IMR-90 (cell line): Measurements from ENCODE around the gene ZNF775. TPM values are rescaled to one million over a fixed set of nuclear protein-coding genes. Genes with fewer than 3 reads are reported as not detected.

Experiments
- ATAC-seq: fragments of 200-7000 bp; cut with Tn5 transposase; 2 replicates; pipeline ENCODE4 v1.9.1; 2020; ENCODE audit warnings: low read depth, mild to moderate bottlenecking, moderate library complexity
- BruUV-seq: library from RNA; stranded (reverse); fragments of 400-500 nt; replicated peaks from 2 replicates; lab custom pipeline; 2021; lab: Mats Ljungman, UMichigan
- CTCF ChIA-PET: fragments of 300-600 bp; formaldehyde crosslinking; extraction: SDS; loops from one replicate; lab custom pipeline; 2021; ENCODE audit warnings: antibody characterized with exemption; lab: Yijun Ruan, JAX
- POLR2A ChIA-PET: fragments of 300-600 bp; sonication (Branson Sonifier 250); formaldehyde crosslinking; loops from one replicate; lab custom pipeline; 2022; ENCODE audit warnings: antibody characterized with exemption; ENCODE audit not compliant: unreplicated experiment; lab: Charles Lee
- DNase-seq: peaks from one replicate; pipeline ENCODE4 v3.0.0; 2013
- H2AFZ ChIP-seq: replicated peaks from 2 replicates; pipeline ENCODE3; 2013; ENCODE audit warnings: low read length, mild to moderate bottlenecking; ENCODE audit not compliant: poor library complexity
- H2AK5ac ChIP-seq: 2 replicates; pipeline ENCODE4 v1.6.1; 2013; ENCODE audit warnings: low read depth, low read length, inconsistent platforms
- H2AK9ac ChIP-seq: replicated peaks from 2 replicates; pipeline ENCODE3; 2013; ENCODE audit warnings: mild to moderate bottlenecking, low read depth, low read length, moderate library complexity; ENCODE audit not compliant: poor library complexity
- H2BK120ac ChIP-seq: 2 replicates; pipeline ENCODE4 v1.6.1; 2013; ENCODE audit warnings: low read depth, low read length, inconsistent platforms
- H2BK15ac ChIP-seq: 3 replicates; pipeline ENCODE4 v1.6.1; 2013; ENCODE audit warnings: low read depth, low read length, inconsistent platforms
- H2BK20ac ChIP-seq: 2 replicates; pipeline ENCODE4 v1.6.1; 2013; ENCODE audit warnings: low read depth, mild to moderate bottlenecking, inconsistent platforms, low read length, moderate library complexity
- H2BK5ac ChIP-seq: 2 replicates; pipeline ENCODE4 v1.6.1; 2013; ENCODE audit warnings: mild to moderate bottlenecking, low read depth, low read length, inconsistent platforms; ENCODE audit not compliant: poor library complexity, severe bottlenecking
- H3K14ac ChIP-seq: replicated peaks from 2 replicates; pipeline ENCODE4 v1.6.1; 2013; ENCODE audit warnings: low read depth, low read length, inconsistent platforms
- H3K18ac ChIP-seq: 2 replicates; pipeline ENCODE4 v1.6.1; 2013; ENCODE audit warnings: low read depth, low read length, control low read depth
- H3K23ac ChIP-seq: 2 replicates; pipeline ENCODE4 v1.6.1; 2013; ENCODE audit warnings: low read depth, low read length, inconsistent platforms
- H3K27ac ChIP-seq: 2 replicates; pipeline ENCODE4 v1.5.1; 2013; ENCODE audit warnings: mild to moderate bottlenecking, control low read depth, low read length; ENCODE audit not compliant: insufficient read depth
- H3K27me3 ChIP-seq: 2 replicates; pipeline ENCODE4 v1.6.1; 2013; ENCODE audit warnings: low read length; ENCODE audit not compliant: control insufficient read depth, insufficient read depth
- H3K36me3 ChIP-seq: 2 replicates; pipeline ENCODE4 v1.6.1; 2013; ENCODE audit warnings: low read length, mixed read lengths; ENCODE audit not compliant: control insufficient read depth, insufficient read depth
- H3K4ac ChIP-seq: 2 replicates; pipeline ENCODE4 v1.6.1; 2013; ENCODE audit warnings: low read depth, low read length, inconsistent platforms
- H3K4me1 ChIP-seq: 2 replicates; pipeline ENCODE4 v1.6.1; 2013; ENCODE audit warnings: low read length, mixed read lengths; ENCODE audit not compliant: control insufficient read depth, insufficient read depth
- H3K4me2 ChIP-seq: 2 replicates; pipeline ENCODE4 v1.6.1; 2013; ENCODE audit warnings: low read depth, mild to moderate bottlenecking, control low read depth, low read length, moderate library complexity
- H3K4me3 ChIP-seq: 2 replicates; pipeline ENCODE4 v1.5.1; 2013; ENCODE audit warnings: low read depth, mild to moderate bottlenecking, control low read depth, low read length, moderate library complexity; ENCODE audit not compliant: insufficient read depth
- H3K56ac ChIP-seq: 2 replicates; pipeline ENCODE4 v1.6.1; 2013; ENCODE audit warnings: low read length, inconsistent platforms; ENCODE audit not compliant: insufficient read depth; ENCODE audit errors: extremely low read depth
- H3K79me1 ChIP-seq, 2 experiments: 2 replicates each; pipeline ENCODE4 v1.6.1; 2013; ENCODE audit warnings: low read length in 2 of 2, inconsistent platforms in 1 of 2, low read depth in 1 of 2
- H3K9ac ChIP-seq: 2 replicates; pipeline ENCODE4 v1.6.1; 2013; ENCODE audit warnings: low read depth, low read length, control low read depth
- H3K9me1 ChIP-seq: 2 replicates; pipeline ENCODE4 v1.6.1; 2013; ENCODE audit warnings: low read length, inconsistent platforms; ENCODE audit not compliant: insufficient read depth
- H3K9me3 ChIP-seq: 2 replicates; pipeline ENCODE4 v1.6.1; 2013; ENCODE audit warnings: low read length; ENCODE audit not compliant: control insufficient read depth, insufficient read depth
- H4K20me1 ChIP-seq: 2 replicates; pipeline ENCODE4 v1.6.1; 2013; ENCODE audit warnings: low read length, inconsistent platforms; ENCODE audit not compliant: insufficient read depth
- H4K5ac ChIP-seq: 2 replicates; pipeline ENCODE4 v1.6.1; 2013; ENCODE audit warnings: mild to moderate bottlenecking, low read depth, low read length, control low read depth
- H4K8ac ChIP-seq, 2 experiments: 2 replicates each; pipeline ENCODE4 v1.6.1; 2013; ENCODE audit warnings: low read depth in 2 of 2, low read length in 2 of 2, control low read depth in 1 of 2, inconsistent platforms in 1 of 2
- H4K91ac ChIP-seq: 2 replicates; pipeline ENCODE4 v1.6.1; 2013; ENCODE audit warnings: low read depth, low read length, inconsistent platforms; ENCODE audit not compliant: insufficient read depth
- BHLHE40 ChIP-seq: fragments of 150-350 bp; IDR thresholded peaks from 2 replicates; pipeline ENCODE4 v1.6.1; 2016; ENCODE audit warnings: mild to moderate bottlenecking, low read depth, low read length
- CEBPB ChIP-seq: IDR thresholded peaks from 2 replicates; pipeline ENCODE4 v1.6.1; 2012; ENCODE audit warnings: low read depth, low read length, improper control_type of control experiment
- CHD1 ChIP-seq: IDR thresholded peaks from 2 replicates; pipeline ENCODE4 v1.6.1; 2012; ENCODE audit warnings: low read depth, low read length, improper control_type of control experiment
- FOS ChIP-seq: fragments of 150-350 bp; IDR thresholded peaks from 2 replicates; pipeline ENCODE4 v1.6.1; 2016; ENCODE audit warnings: low read depth, low read length
- MAFK ChIP-seq: IDR thresholded peaks from 2 replicates; pipeline ENCODE4 v1.6.1; 2012; ENCODE audit warnings: low read depth, low read length, improper control_type of control experiment
- MXI1 ChIP-seq: IDR thresholded peaks from 2 replicates; pipeline ENCODE4 v1.6.1; 2012; ENCODE audit warnings: low read depth, mild to moderate bottlenecking, low read length, moderate library complexity, borderline replicate concordance
- NFE2L2 ChIP-seq: fragments of 150-350 bp; IDR thresholded peaks from 2 replicates; pipeline ENCODE4 v1.6.1; 2016; ENCODE audit warnings: low read depth, mild to moderate bottlenecking, low read length
- POLR2A ChIP-seq: IDR thresholded peaks from 2 replicates; pipeline ENCODE4 v1.6.1; 2012; ENCODE audit warnings: mild to moderate bottlenecking, low read depth, low read length
- RCOR1 ChIP-seq: IDR thresholded peaks from 2 replicates; pipeline ENCODE4 v1.6.1; 2012; ENCODE audit warnings: mild to moderate bottlenecking, low read length, improper control_type of control experiment; ENCODE audit not compliant: insufficient replicate concordance
- RFX5 ChIP-seq: IDR thresholded peaks from 2 replicates; pipeline ENCODE4 v1.8.0; 2012; ENCODE audit warnings: low read depth, mild to moderate bottlenecking, low read length, moderate library complexity
- WGBS, 2 experiments: methylation state at CpG; one replicate each; pipeline versions ENCODE4 v1.1.5 to v1.1.7; 2013; ENCODE audit warnings: missing lambda C conversion rate in 2 of 2; ENCODE audit not compliant: insufficient read length in 1 of 2; ENCODE audit errors: extremely low coverage in 2 of 2; 5-methylcytosine and 5-hydroxymethylcytosine counted together
- dilution Hi-C: fragments of 300-500 bp; cut with HindIII; formaldehyde crosslinking; loops from one replicate; pipeline ENCODE4 v1.14.3; 2018; ENCODE audit warnings: low sequenced_read_pairs; ENCODE audit not compliant: unreplicated experiment
- in situ Hi-C: fragments of 300-500 bp; cut with MboI; formaldehyde crosslinking; loops from 3 replicates; pipeline ENCODE4 v1.14.3; 2019; ENCODE audit warnings: low sequenced_read_pairs, inconsistent platforms, mixed read lengths
- intact Hi-C: fragments of 100-400 bp; cut with micrococcal nuclease; formaldehyde crosslinking; loops from 2 replicates; pipeline ENCODE4 v1.10.0; 2022
- polyA plus RNA-seq, 3 experiments: library from polyadenylated mRNA; depleted of rRNA; stranded (reverse); fragments of >200 nt; gene quantifications; 2 replicates each; pipeline ENCODE4 v1.2.3, GENCODE V29; 2012; ENCODE audit warnings: low replicate concordance in 1 of 3
- total RNA-seq: library from RNA; depleted of rRNA; stranded (reverse); fragments of >200 nt; gene quantifications from 2 replicates; pipeline ENCODE4 v1.2.3, GENCODE V29; 2012
- TF ChIP-seq, protein P1 (sequence below): fragments of 150-350 bp; IDR thresholded peaks from 2 replicates; pipeline ENCODE4 v1.6.1; 2017; ENCODE audit warnings: mild to moderate bottlenecking, antibody characterized with exemption, low read length, low read depth

ZNF775 gene
- total and polyA plus RNA-seq, 2 of the 4 experiments (the other 2 are of a cell fraction): 1.4 to 2.6 TPM

DNA sequence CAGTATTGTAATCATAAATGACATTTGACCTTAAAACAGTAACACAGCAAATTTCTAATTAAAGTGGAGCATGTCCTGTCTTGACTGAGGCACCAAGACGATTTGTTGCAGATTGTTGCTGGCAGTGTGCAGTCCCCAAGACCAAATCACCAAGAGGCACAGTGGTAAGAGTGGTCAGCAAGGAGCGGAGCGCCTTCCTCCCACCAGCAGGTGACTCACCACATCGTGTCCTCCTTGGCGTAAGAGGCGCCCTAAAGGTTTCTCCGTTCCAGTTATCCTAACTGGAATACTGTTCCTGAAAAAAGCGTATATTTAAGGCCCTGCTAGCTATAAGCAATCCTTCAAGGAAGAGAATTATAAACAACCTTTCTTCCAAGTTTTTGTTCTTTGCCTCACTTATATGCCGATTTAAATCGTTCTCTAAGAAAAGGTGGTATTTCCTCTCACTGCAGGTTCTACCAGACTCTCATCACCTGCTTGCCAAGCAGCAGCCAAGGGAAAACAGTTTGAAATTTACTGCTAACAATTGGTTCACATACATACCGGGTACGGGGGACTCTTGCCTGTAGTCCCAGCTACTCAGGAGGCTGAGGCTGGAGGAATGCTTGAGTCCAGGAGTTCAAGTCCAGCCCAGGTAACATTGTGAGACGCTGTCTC, 21.2 kb upstream of the ZNF775 start:
- no peak overlapping the region for H3K4me2 ChIP-seq
- CTCF ChIA-PET: interaction anchor here (0.6 kb wide), 2 partner anchors 49 to 51 kb away, joined by 3 to 6 read pairs; no protein-coding TSS in a partner anchor
- H3K79me1 ChIP-seq: no peaks in the 10 kb centered on the region
- dilution Hi-C loops (no loop called here), intact Hi-C loops (loop anchor here (2.0 kb wide), 1 partner anchor 63 kb away; no protein-coding TSS in a partner anchor), in situ Hi-C loops (no loop called here)
- no peak for DNase-seq
- no peak overlapping the region for H3K9ac ChIP-seq
- H3K27me3 ChIP-seq: peaks cover 2% of the 10 kb centered on the region; the same call in 1 of the 2 replicates
- no peak overlapping the region for H3K4ac ChIP-seq
- no peak for ATAC-seq
- H3K9me1 ChIP-seq: no peaks in the 10 kb centered on the region; the same call in 1 of the 2 replicates
- no TSS peak for BruUV-seq
- no peak overlapping the region for H2BK120ac ChIP-seq
- H3K14ac ChIP-seq: no peak overlapping the region
- no peak overlapping the region for H3K18ac ChIP-seq
- H3K23ac ChIP-seq: no peak overlapping the region
- no peaks in the 10 kb centered on the region for H3K36me3 ChIP-seq
- POLR2A ChIA-PET: no interaction called here
- no peak overlapping the region for H4K5ac ChIP-seq
- H4K91ac ChIP-seq: no peak overlapping the region
- H4K8ac ChIP-seq: no peak overlapping the region
- no peak overlapping the region for H3K56ac ChIP-seq
- no peak overlapping the region for H2BK5ac ChIP-seq
- H2BK15ac ChIP-seq: no peak overlapping the region
- no peak overlapping the region for H2AK9ac ChIP-seq
- H3K27ac ChIP-seq: no peak overlapping the region
- no peak overlapping the region for H2BK20ac ChIP-seq
- no peaks in the 10 kb centered on the region for H3K9me3 ChIP-seq
- H3K4me1 ChIP-seq: no peaks in the 10 kb centered on the region; the same call in 1 of the 2 replicates
- no peaks in the 10 kb centered on the region for H4K20me1 ChIP-seq
- H3K4me3 ChIP-seq: no peak overlapping the region
- H2AK5ac ChIP-seq: no peak overlapping the region
- no peak for TF ChIP-seq CEBPB
- no peak for TF ChIP-seq RCOR1
- TF ChIP-seq NFE2L2: no peak
- no peak for TF ChIP-seq RFX5
- TF ChIP-seq BHLHE40: no peak
- TF ChIP-seq MXI1: no peak
- TF ChIP-seq FOS: no peak
- no peak for TF ChIP-seq MAFK
- no peak for TF ChIP-seq CHD1
- TF ChIP-seq, protein P1, sequence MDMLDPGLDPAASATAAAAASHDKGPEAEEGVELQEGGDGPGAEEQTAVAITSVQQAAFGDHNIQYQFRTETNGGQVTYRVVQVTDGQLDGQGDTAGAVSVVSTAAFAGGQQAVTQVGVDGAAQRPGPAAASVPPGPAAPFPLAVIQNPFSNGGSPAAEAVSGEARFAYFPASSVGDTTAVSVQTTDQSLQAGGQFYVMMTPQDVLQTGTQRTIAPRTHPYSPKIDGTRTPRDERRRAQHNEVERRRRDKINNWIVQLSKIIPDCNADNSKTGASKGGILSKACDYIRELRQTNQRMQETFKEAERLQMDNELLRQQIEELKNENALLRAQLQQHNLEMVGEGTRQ: no peak
- no peak for TF ChIP-seq POLR2A
- H2AFZ ChIP-seq: peak overlapping the region; percentile 37
- WGBS, 2 experiments: 72% methylated on average over 2 of the region's 13 CpGs; no CpG with 5 or more reads in 1 of the 2 experiments
